HepG2 (cell line): Measurements from ENCODE around the gene ART4. TPM values are rescaled to one million over a fixed set of nuclear protein-coding genes. Genes with fewer than 3 reads are reported as not detected.

Experiments used
- ATAC-seq: fragments of 200-7000 bp; cut with Tn5 transposase; 3 replicates; pipeline ENCODE4 v1.9.1; 2020; ENCODE audit warnings: mild to moderate bottlenecking, moderate library complexity
- BruUV-seq: library from RNA; stranded (reverse); fragments of 400-500 nt; replicated peaks from 2 replicates; lab custom pipeline; 2021; lab: Mats Ljungman, UMichigan
- CTCF ChIA-PET: fragments of 300-600 bp; formaldehyde crosslinking; extraction: SDS; loops from one replicate; lab custom pipeline; 2021; ENCODE audit warnings: low total read pairs, inconsistent platforms, low intra/inter-chr PET ratio; lab: Yijun Ruan, JAX
- POLR2A ChIA-PET: fragments of 350-600 bp; sonication (Branson Sonifier 250); formaldehyde crosslinking; loops from one replicate; lab custom pipeline; 2020; ENCODE audit warnings: antibody characterized with exemption, inconsistent platforms; lab: Yijun Ruan, JAX
- DNase-seq: peaks from one replicate; pipeline ENCODE4 v3.0.0-alpha.2; 2015; ENCODE audit warnings: low spot score
- FAIRE-seq: peaks from 3 replicates; lab custom pipeline; 2011; peaks lifted over from hg19 to GRCh38; lab: Jason Lieb, UNC
- H2AFZ ChIP-seq: one replicate; pipeline ENCODE4 v1.6.1; 2011; ENCODE audit warnings: low read length, inconsistent platforms
- H3K27ac ChIP-seq: fragments of 300-600 bp; 3 replicates; pipeline ENCODE4 v1.8.0; 2011; ENCODE audit warnings: mixed run types, mild to moderate bottlenecking, mixed read lengths, low read length, inconsistent platforms; ENCODE audit not compliant: insufficient read depth; ENCODE audit errors: extremely low read length
- H3K27me3 ChIP-seq, 2 experiments: fragments of 200-600 bp in 1 of 2; 2 replicates in 1 of 2; 3 replicates in 1 of 2; pipeline versions ENCODE4 v1.6.0 to v1.8.0; 2011; ENCODE audit warnings: low read length in 2 of 2, mild to moderate bottlenecking in 2 of 2, moderate library complexity in 2 of 2, inconsistent platforms in 1 of 2; ENCODE audit not compliant: insufficient read depth in 2 of 2, control insufficient read depth in 1 of 2
- H3K36me3 ChIP-seq, 2 experiments: fragments of 200-600 bp in 1 of 2; replicated peaks in 1 of 2; 2 replicates in 1 of 2; 3 replicates in 1 of 2; pipeline versions ENCODE4 v1.5.1 to v1.8.0; 2011; ENCODE audit warnings: low read length in 2 of 2, inconsistent platforms in 1 of 2; ENCODE audit not compliant: insufficient read depth in 2 of 2, control insufficient read depth in 1 of 2
- H3K4me1 ChIP-seq: 2 replicates; pipeline ENCODE4 v1.5.1; 2012; ENCODE audit warnings: low read length, inconsistent platforms; ENCODE audit not compliant: insufficient read depth
- H3K4me2 ChIP-seq: 2 replicates; pipeline ENCODE4 v1.6.0; 2011; ENCODE audit warnings: low read depth, low read length, inconsistent platforms
- H3K4me3 ChIP-seq, 3 experiments: fragments of 200-600 bp in 1 of 3; sonication (generic), shearing (Covaris generic) in 1 of 3; replicated peaks in 1 of 3; 2 replicates each; pipeline ENCODE4 v1.5.1; 2011 to 2016; ENCODE audit warnings: low read length in 3 of 3, inconsistent platforms in 2 of 3, low read depth in 2 of 3, mild to moderate bottlenecking in 2 of 3, control low read depth in 1 of 3, mixed read lengths in 1 of 3; ENCODE audit not compliant: insufficient read depth in 1 of 3
- H3K79me2 ChIP-seq: one replicate; pipeline ENCODE4 v1.6.1; 2011; ENCODE audit warnings: low read length, inconsistent platforms; ENCODE audit not compliant: insufficient read depth
- H3K9ac ChIP-seq: 2 replicates; pipeline ENCODE4 v1.6.0; 2011; ENCODE audit warnings: mild to moderate bottlenecking, low read depth, low read length, inconsistent platforms; ENCODE audit not compliant: insufficient read depth
- H3K9me3 ChIP-seq: 2 replicates; pipeline ENCODE4 v1.5.1; 2012; ENCODE audit warnings: mild to moderate bottlenecking, low read length
- H4K20me1 ChIP-seq: 2 replicates; pipeline ENCODE4 v1.6.0; 2011; ENCODE audit warnings: inconsistent platforms, mild to moderate bottlenecking, low read length, moderate library complexity; ENCODE audit not compliant: insufficient read depth
- ATF7 ChIP-seq, 2 experiments: fragments of 450-650 bp in 1 of 2; sonication (generic) in 1 of 2; formaldehyde crosslinking in 1 of 2; IDR thresholded peaks; 2 replicates each; pipeline versions ENCODE4 v1.4.0 to v1.6.1; 2016 to 2020; ENCODE audit warnings: antibody characterized with exemption in 1 of 2, mild to moderate bottlenecking in 1 of 2, missing genetic modification reagents in 1 of 2
- BRD4 ChIP-seq: sonication (generic); formaldehyde crosslinking; IDR thresholded peaks from 2 replicates; pipeline ENCODE4 v1.4.0; 2020; ENCODE audit warnings: missing genetic modification reagents
- CREBL2 ChIP-seq: sonication (generic); formaldehyde crosslinking; IDR thresholded peaks from 2 replicates; pipeline ENCODE4 v1.8.1; 2023; ENCODE audit warnings: missing genetic modification reagents, mild to moderate bottlenecking, borderline replicate concordance
- HBP1 ChIP-seq: IDR thresholded peaks from 2 replicates; pipeline ENCODE4 v1.6.1; 2016; ENCODE audit warnings: low read depth, control low read depth
- NR1H2 ChIP-seq: sonication (generic); formaldehyde crosslinking; IDR thresholded peaks from 2 replicates; pipeline ENCODE4 v1.8.1; 2022; ENCODE audit warnings: low read depth, missing genetic modification reagents, borderline replicate concordance
- ZBTB46 ChIP-seq: sonication (generic); formaldehyde crosslinking; IDR thresholded peaks from 2 replicates; pipeline ENCODE4 v1.4.0; 2020; ENCODE audit warnings: mild to moderate bottlenecking, missing genetic modification reagents, borderline replicate concordance
- ZFP41 ChIP-seq: sonication (generic); formaldehyde crosslinking; IDR thresholded peaks from 2 replicates; pipeline ENCODE4 v1.4.0; 2020; ENCODE audit warnings: mild to moderate bottlenecking, missing genetic modification reagents, borderline replicate concordance
- ZIK1 ChIP-seq: sonication (generic); formaldehyde crosslinking; IDR thresholded peaks from 2 replicates; pipeline ENCODE4 v1.5.0; 2020; ENCODE audit warnings: mild to moderate bottlenecking, low read depth, missing genetic modification reagents, borderline replicate concordance
- ZNF317 ChIP-seq: sonication (generic); formaldehyde crosslinking; IDR thresholded peaks from 2 replicates; pipeline ENCODE4 v1.5.0; 2020; ENCODE audit warnings: mild to moderate bottlenecking, missing genetic modification reagents
- ZNF431 ChIP-seq: sonication (generic); formaldehyde crosslinking; IDR thresholded peaks from 2 replicates; pipeline ENCODE4 v1.9.0; 2022; ENCODE audit warnings: missing genetic modification reagents, low read depth, mild to moderate bottlenecking, borderline replicate concordance
- ZNF510 ChIP-seq: sonication (generic); formaldehyde crosslinking; IDR thresholded peaks from 2 replicates; pipeline ENCODE4 v1.4.0; 2020; ENCODE audit warnings: low read depth, mild to moderate bottlenecking, missing genetic modification reagents
- ZNF761 ChIP-seq: sonication (generic); formaldehyde crosslinking; conservative IDR thresholded peaks from 2 replicates; pipeline ENCODE4 v1.4.0; 2020; ENCODE audit warnings: mild to moderate bottlenecking, missing genetic modification reagents
- WGBS: methylation state at CpG from one replicate; pipeline ENCODE4 v1.1.6; 2017; ENCODE audit warnings: low lambda C conversion rate; 5-methylcytosine and 5-hydroxymethylcytosine counted together
- in situ Hi-C: cut with HindIII; loops from 2 replicates; pipeline ENCODE4 v1.10.0; 2017; ENCODE audit warnings: low pct_unique_long_range_greater_than_20kb; ENCODE audit not compliant: extremely low pct_ligation_motif_present
- intact Hi-C: fragments of 100-400 bp; cut with micrococcal nuclease; formaldehyde crosslinking; loops from one replicate; pipeline ENCODE4 v1.10.0; 2022; ENCODE audit not compliant: unreplicated experiment
- polyA plus RNA-seq, 8 experiments: library from polyadenylated mRNA; depleted of rRNA in 3 of 8; stranded (reverse) in 7 of 8; unstranded in 1 of 8; fragments of >200 nt; fragmentation: Illumina TruSeq in 4 of 8; extraction: Trizol in 4 of 8; gene quantifications; 2 replicates each; pipeline versions ENCODE4 v1.2.1 to v1.2.3, GENCODE V29; 2011 to 2016; ENCODE audit warnings: low read depth in 4 of 8, missing spikeins in 1 of 8, mixed read lengths in 1 of 8; ENCODE audit not compliant: insufficient read depth in 1 of 8
- total RNA-seq, 5 experiments: library from RNA; depleted of rRNA; stranded (reverse); fragments of >200 nt; fragmentation: Illumina TruSeq; extraction: Trizol; gene quantifications; 2 replicates each; pipeline ENCODE4 v1.2.3, GENCODE V29; 2016; ENCODE audit warnings: low read depth in 1 of 5

The ART4 gene
- total and polyA plus RNA-seq, 2 of the 13 experiments (the other 11 are each of a cell fraction or from before 2014, with no cell fraction given), result 17.6 to 20.3 TPM

- ATAC-seq (no peak), DNase-seq (no peak), FAIRE-seq (no peak)
- CTCF ChIA-PET, result no interaction called here
- H2AFZ ChIP-seq, result no peak within 1 kb of the TSS
- POLR2A ChIA-PET, result no interaction called here
- peaks cover 2% of the 10 kb centered on the region for H3K4me1 ChIP-seq
- no peaks in the 10 kb centered on the region for H3K79me2 ChIP-seq
- no peak within 1 kb of the TSS for H3K9ac ChIP-seq
- H3K4me2 ChIP-seq, result no peak within 1 kb of the TSS
- H3K27me3 ChIP-seq, result no peaks in the 10 kb centered on the region
- in situ Hi-C loops, result loop anchor here (5.0 kb wide), 1 partner anchor 183 kb away; no protein-coding TSS in a partner anchor
- intact Hi-C loops, result loop anchor here (5.0 kb wide), 1 partner anchor 92 kb away; no protein-coding TSS in a partner anchor
- no peak within 1 kb of the TSS for H3K4me3 ChIP-seq
- no peaks in the 10 kb centered on the region for H4K20me1 ChIP-seq
- H3K27ac ChIP-seq, result no peak within 1 kb of the TSS
- 90% methylated on average over 3 of the region's 3 CpGs for WGBS
- BruUV-seq, result no TSS peak
- no peaks in the 10 kb centered on the region for H3K36me3 ChIP-seq
- no peaks in the 10 kb centered on the region for H3K9me3 ChIP-seq
- TF ChIP-seq NR1H2 (CRISPR knock-in tag) (no peak), HBP1 (CRISPR knock-in tag) (no peak), ZNF510 (no peak), ZFP41 (no peak), ZIK1 (no peak)
Measured at GRCh38 chr12:14814014-14814413, 29.3 kb downstream of the ART4 start, which contains the start of gene SMCO3. TSS of gene SMCO3 (minus strand) at chr12:14814182. CDS start at chr12:14806680, 7,502 bp downstream.

- H3K9ac ChIP-seq, result no peak overlapping the region
- CTCF ChIA-PET, result interaction anchor here (1.5 to 2.1 kb wide), 3 partner anchors 33 to 410 kb away, joined by 6 to 23 read pairs (median 7); partner anchors contain the start of gene RERG
- POLR2A ChIA-PET, result no interaction called here
- FAIRE-seq (no peak), DNase-seq (no peak), ATAC-seq (no peak)
- no peaks in the 10 kb centered on the region for H3K79me2 ChIP-seq
- no peak overlapping the region for H2AFZ ChIP-seq
- in situ Hi-C loops, result loop anchor here (5.0 kb wide), 1 partner anchor 186 kb away; no protein-coding TSS in a partner anchor
- H3K4me3 ChIP-seq, result no peak overlapping the region
- H3K36me3 ChIP-seq, result no peaks in the 10 kb centered on the region
- H4K20me1 ChIP-seq, result no peaks in the 10 kb centered on the region
- H3K4me2 ChIP-seq, result no peak overlapping the region
- BruUV-seq, result no TSS peak
- no peak overlapping the region for H3K27ac ChIP-seq
- intact Hi-C loops, result loop anchor here (1.0 to 5.0 kb wide), 3 partner anchors 34 to 185 kb away; no protein-coding TSS in a partner anchor
- H3K27me3 ChIP-seq, result no peaks in the 10 kb centered on the region
- H3K4me1 ChIP-seq, result peaks cover 10% of the 10 kb centered on the region
- H3K9me3 ChIP-seq, result no peaks in the 10 kb centered on the region
- 88% methylated on average over 2 of the region's 2 CpGs for WGBS
- TF ChIP-seq ZNF761 (CRISPR knock-in tag), result no peak
- TF ChIP-seq ZBTB46 (CRISPR knock-in tag), result no peak
- no peak for TF ChIP-seq ZNF317
- TF ChIP-seq ATF7 (IDR thresholded peaks at IDR 0.05), result peak; percentile 65
- TF ChIP-seq ATF7 (CRISPR knock-in tag; IDR thresholded peaks at IDR 0.05), result no peak
- no peak for TF ChIP-seq ZNF431
- TF ChIP-seq BRD4 (CRISPR knock-in tag), result no peak
- TF ChIP-seq CREBL2 (CRISPR knock-in tag), result no peak
Measured at GRCh38 chr12:14811486-14811885, 31.8 kb downstream of the ART4 start.
